Prostate gland (tissue), 2 donors: ENCODE results near the gene DENND4B. TPM values are rescaled to one million over a fixed set of nuclear protein-coding genes. Genes with fewer than 3 reads are reported as not detected.
A peak's percentile ranks its signal among the peaks of the same experiment; 100 is the strongest.

ENCODE experiments used
- DNase-seq: peaks from one replicate; pipeline ENCODE4 v3.0.0-alpha.2; 2019; ENCODE audit warnings: low spot score
- H3K27ac ChIP-seq, 2 donors: fragments of 200-600 bp; sonication (generic); 2 replicates each; pipeline ENCODE4 v1.5.1; 2017 to 2019
- H3K27me3 ChIP-seq: fragments of 200-600 bp; sonication (generic); replicated peaks from 2 replicates; pipeline ENCODE4 v1.5.1; 2019; ENCODE audit not compliant: insufficient read depth
- H3K36me3 ChIP-seq, 2 donors: fragments of 200-600 bp; sonication (generic); 1 replicate in 1 of 2; 2 replicates in 1 of 2; pipeline versions ENCODE4 v1.5.1 to v1.8.1; 2017 to 2019
- H3K4me1 ChIP-seq: fragments of 200-600 bp; sonication (generic); replicated peaks from 2 replicates; pipeline ENCODE4 v1.5.1; 2019
- H3K4me3 ChIP-seq, 2 donors: fragments of 200-600 bp; sonication (generic); 2 replicates each; pipeline ENCODE4 v1.5.1; 2017 to 2019
- H3K9me3 ChIP-seq: fragments of 200-600 bp; sonication (generic); 2 replicates; pipeline ENCODE4 v1.5.1; 2017
- CTCF ChIP-seq, 4 experiments: fragments of 200-600 bp in 2 of 4; fragments of 450-650 bp in 2 of 4; sonication (generic) in 2 of 4; IDR thresholded peaks; 1 replicate in 3 of 4; 2 replicates in 1 of 4; pipeline ENCODE4 v1.5.1; 2016 to 2019; ENCODE audit warnings: antibody characterized with exemption in 4 of 4, mild to moderate bottlenecking in 2 of 4, moderate library complexity in 2 of 4
- POLR2A ChIP-seq: fragments of 450-650 bp; IDR thresholded peaks from one replicate; pipeline ENCODE4 v1.6.1; 2016; ENCODE audit warnings: antibody characterized with exemption, mild to moderate bottlenecking
- POLR2AphosphoS5 ChIP-seq: sonication (generic); formaldehyde crosslinking; IDR thresholded peaks from one replicate; pipeline ENCODE4 v1.6.1; 2017; ENCODE audit warnings: antibody characterized with exemption
- WGBS: methylation state at CpG from one replicate; pipeline ENCODE4 v1.1.5; 2018; 5-methylcytosine and 5-hydroxymethylcytosine counted together
- intact Hi-C: fragments of 100-400 bp; cut with DNase I; formaldehyde crosslinking; loops from one replicate; pipeline ENCODE4 v1.14.2; 2022
- total RNA-seq, 2 donors: library from RNA; depleted of rRNA; stranded (reverse); fragments of >200 nt; gene quantifications; one replicate each; pipeline ENCODE4 v1.1.0, GENCODE V29; 2016

DENND4B gene
- total RNA-seq, 2 donors from 2014 or later: 18.1 to 28.3 TPM

- Histone ChIP-seq H3K27ac (peak overlapping the region; percentile 88 to 93), H3K4me1 (peaks cover 3% of the 10 kb centered on the region)
Observed at GRCh38 chr1:153991151-153991630, 44.7 kb upstream of the DENND4B start.

DNA sequence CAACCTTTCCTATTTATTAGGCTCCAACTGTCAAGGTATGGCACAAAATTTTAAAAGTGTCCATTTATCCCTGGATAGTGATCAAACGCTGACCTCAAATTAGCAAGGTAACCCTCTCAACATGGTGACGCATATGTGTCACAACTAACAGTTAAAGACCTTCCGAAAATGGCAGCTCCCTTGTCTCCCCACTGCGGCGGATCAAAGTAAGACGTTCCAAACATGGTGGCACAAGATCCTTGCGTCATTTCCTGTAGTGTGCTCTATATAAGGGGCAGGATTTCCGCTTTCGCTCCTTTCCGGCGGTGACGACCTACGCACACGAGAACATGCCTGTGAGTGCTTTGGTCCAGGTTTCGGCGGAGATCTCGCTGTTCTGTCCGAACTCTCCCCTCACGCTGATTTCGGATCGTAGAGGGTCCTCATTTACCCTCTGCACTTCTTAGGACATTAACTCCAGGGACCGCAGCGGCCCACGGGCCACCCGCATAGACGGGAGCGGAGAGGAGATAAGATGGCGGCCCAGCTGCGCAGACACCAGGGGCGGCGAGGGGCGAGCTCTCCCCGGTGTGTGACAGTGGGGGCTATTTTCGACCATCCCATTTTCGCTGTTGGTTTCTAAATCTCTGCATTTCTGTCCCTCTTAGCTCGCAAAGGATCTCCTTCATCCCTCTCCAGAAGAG is 44.1 kb upstream of the DENND4B start, which contains the start of gene RPS27:
TSS of gene RPS27 (plus strand) at position 295 of the 683 bp plus-strand sequence. CDS start at position 330, 35 bp downstream.
- 0% methylated on average over 36 of the region's 36 CpGs for WGBS
- intact Hi-C loops: loop anchor here (10.0 kb wide), 1 partner anchor 194 kb away; no protein-coding TSS in a partner anchor

More at GRCh38 chr1:153991151-153991630, 44.7 kb upstream of the DENND4B start:
- no peaks in the 10 kb centered on the region for H3K9me3 ChIP-seq
- H3K4me3 ChIP-seq: peak overlapping the region; percentile 72 to 77
- peaks cover 0 to 2% of the 10 kb centered on the region in 2 donors for H3K36me3 ChIP-seq
- 6% methylated on average over 9 of the region's 9 CpGs for WGBS
- intact Hi-C loops: loop anchor here (10.0 kb wide), 1 partner anchor 194 kb away; no protein-coding TSS in a partner anchor
- no peak for DNase-seq
- H3K27me3 ChIP-seq: no peaks in the 10 kb centered on the region
- no peak for TF ChIP-seq POLR2A
- TF ChIP-seq CTCF (IDR thresholded peaks at IDR 0.05): no peak
- no peak for TF ChIP-seq POLR2AphosphoS5

GRCh38 chr1:153987621-153988020 is 41.1 kb upstream of the DENND4B start:
- Histone ChIP-seq H3K4me3 (no peak overlapping the region), H3K27me3 (no peaks in the 10 kb centered on the region), H3K9me3 (no peaks in the 10 kb centered on the region), H3K4me1 (no peaks in the 10 kb centered on the region), H3K36me3 (no peaks in the 10 kb centered on the region), H3K27ac (no peak overlapping the region)
- WGBS: 83% methylated on average over 8 of the region's 8 CpGs
- no peak for DNase-seq
- TF ChIP-seq POLR2A: no peak
- TF ChIP-seq CTCF (IDR thresholded peaks at IDR 0.05): no peak
- TF ChIP-seq POLR2AphosphoS5: no peak
- intact Hi-C loops: loop anchor here (2.0 to 5.0 kb wide), 4 partner anchors 40 to 310 kb away; partner anchors contain the start of genes DENND4B and NPR1

More for the DNA sequence above, 44.1 kb upstream of the DENND4B start, which contains the start of gene RPS27:
- Histone ChIP-seq H3K36me3 (peaks cover 0 to 2% of the 10 kb centered on the region in 2 donors), H3K4me3 (peak within 1 kb of the TSS; percentile 72 to 77), H3K9me3 (no peaks in the 10 kb centered on the region), H3K27ac (peak within 1 kb of the TSS; percentile 88 to 93), H3K4me1 (peaks cover 3% of the 10 kb centered on the region), H3K27me3 (no peaks in the 10 kb centered on the region)
- DNase-seq: peak; percentile 95
- TF ChIP-seq POLR2A (peak; percentile 91), POLR2AphosphoS5 (peak; percentile 100), CTCF (IDR thresholded peaks at IDR 0.05) (peak in 2 of 4 experiments; percentile 23 to 31)

- peak in 1 of 4 experiments; percentile 4 for TF ChIP-seq CTCF (IDR thresholded peaks at IDR 0.05)
- peak; percentile 73 for TF ChIP-seq POLR2A
- TF ChIP-seq POLR2AphosphoS5: peak; percentile 63
- peak; percentile 90 for DNase-seq
- Histone ChIP-seq H3K4me3 (peak within 1 kb of the TSS; percentile 40 to 63), H3K27me3 (no peaks in the 10 kb centered on the region), H3K36me3 (no peaks in the 10 kb centered on the region), H3K4me1 (no peaks in the 10 kb centered on the region), H3K27ac (peak within 1 kb of the TSS; percentile 89 to 95), H3K9me3 (no peaks in the 10 kb centered on the region)
- intact Hi-C loops: loop anchor here (2.0 to 5.0 kb wide), 4 partner anchors 39 to 309 kb away; partner anchors contain the start of genes DENND4B and NPR1
- WGBS: 1% methylated on average over 32 of the region's 32 CpGs
Observed at GRCh38 chr1:153985941-153986761, 39.6 kb upstream of the DENND4B start, which contains the start of gene RAB13. RAB13 (minus strand) TSS chr1:153986339; CDS start chr1:153986236, 103 bp downstream.
